Stimulated activated CD8-positive, alpha-beta memory T cell treated with anti-CD3 and anti-CD28 coated beads, Interleukin-4, amount 100 ng/mL, for 24 hours (primary cell): Measurements from ENCODE around the gene CRIP1.

Source experiments
- DNase-seq: peaks from one replicate; pipeline ENCODE4 v3.0.0-alpha.2; 2020; ENCODE audit warnings: low read depth

CRIP1 gene

DNA sequence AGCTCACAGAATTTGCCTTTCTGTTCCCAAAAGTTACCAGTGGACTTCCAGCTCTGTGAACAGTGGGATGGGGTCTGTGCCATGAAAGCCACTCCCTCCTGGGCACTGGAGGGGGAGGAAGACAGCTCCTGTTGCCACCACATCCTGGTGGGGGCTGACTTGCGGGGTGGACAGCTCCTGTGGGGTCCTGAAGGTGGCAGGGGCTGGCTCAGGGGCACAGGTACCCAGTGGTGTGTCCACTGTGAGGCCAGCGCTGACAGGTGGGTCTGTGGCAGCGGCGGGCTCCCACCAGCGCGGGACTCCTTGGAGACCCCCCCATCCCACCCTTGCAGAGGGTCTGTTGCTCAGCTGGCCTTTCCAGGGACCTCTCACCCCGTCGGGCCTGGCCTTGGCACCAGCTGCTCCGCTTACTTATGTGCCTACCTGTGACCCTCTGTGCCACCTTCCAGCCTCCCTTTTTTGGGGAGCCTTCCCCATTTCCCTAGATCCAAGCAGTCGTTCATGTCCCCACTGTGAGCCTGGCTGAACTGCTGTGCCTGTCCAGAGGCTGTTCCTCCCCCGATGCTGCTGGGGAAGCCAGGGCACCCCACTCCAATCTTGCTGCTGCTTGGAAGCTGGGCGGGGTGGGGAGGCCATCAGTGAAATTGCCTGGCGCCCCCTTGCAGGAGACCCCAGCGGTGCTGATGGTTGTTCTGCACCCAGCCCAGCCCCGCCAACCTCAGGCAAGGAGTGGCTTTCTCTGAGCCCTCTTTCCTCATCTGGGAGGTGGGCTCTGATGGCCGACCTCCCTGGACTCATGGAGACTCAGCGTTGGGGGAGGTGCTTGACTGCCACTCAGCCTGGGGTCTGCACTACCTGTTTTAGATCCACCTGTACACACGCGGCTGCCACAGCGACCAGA, 6.5 kb downstream of the CRIP1 start:
- DNase-seq = no peak

DNA sequence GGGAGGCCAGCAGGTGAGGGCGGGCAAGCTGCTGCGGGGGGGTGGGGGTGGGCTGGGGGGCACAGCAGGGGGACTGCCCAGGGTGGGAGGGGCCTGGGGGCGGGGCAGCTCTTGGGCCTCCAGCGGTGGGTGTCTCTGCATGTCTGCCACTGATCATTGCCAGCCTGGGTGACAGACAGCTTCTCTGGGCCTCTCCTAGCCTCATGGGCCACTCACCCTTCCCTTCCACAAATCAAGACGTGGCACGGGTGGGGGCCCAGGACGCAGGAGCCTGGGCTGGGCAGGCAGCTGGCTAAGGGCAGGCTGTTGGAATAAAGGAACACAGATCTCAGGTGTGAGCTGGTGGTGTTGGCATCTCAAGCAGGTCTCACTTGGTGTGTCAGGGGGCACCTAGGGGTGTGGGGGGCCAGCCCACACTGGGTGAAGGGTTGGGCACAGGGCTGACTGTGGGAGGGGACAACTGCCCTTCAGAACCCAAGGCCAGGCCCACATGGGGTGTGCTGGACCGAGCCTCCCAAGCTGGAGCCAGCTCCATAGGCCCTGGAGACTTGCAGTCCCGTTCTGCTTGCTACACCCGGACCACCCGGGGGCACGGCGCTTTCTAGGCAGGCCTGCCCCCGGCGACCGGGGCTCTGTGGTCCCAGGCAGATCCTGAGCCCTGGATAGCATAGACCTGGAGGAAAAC, 7.4 kb downstream of the CRIP1 start:
- no peak for DNase-seq

DNA sequence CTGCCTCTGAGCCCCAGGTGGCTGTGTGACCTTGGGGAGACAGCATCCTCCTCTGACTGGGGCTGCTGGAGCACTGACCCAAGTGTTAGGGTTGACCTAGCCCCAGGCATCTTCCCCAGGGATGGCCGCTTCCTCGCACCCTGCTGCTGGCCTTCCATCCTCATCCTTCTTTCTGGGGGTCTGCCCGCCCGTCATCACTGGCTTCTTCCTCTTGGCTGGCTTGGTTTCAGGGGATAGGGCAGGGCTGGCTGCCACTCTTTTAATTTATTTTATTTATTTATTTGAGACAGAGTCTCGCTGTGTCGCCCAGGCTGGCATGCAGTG, 7.9 kb downstream of the CRIP1 start:
- no peak for DNase-seq

DNA sequence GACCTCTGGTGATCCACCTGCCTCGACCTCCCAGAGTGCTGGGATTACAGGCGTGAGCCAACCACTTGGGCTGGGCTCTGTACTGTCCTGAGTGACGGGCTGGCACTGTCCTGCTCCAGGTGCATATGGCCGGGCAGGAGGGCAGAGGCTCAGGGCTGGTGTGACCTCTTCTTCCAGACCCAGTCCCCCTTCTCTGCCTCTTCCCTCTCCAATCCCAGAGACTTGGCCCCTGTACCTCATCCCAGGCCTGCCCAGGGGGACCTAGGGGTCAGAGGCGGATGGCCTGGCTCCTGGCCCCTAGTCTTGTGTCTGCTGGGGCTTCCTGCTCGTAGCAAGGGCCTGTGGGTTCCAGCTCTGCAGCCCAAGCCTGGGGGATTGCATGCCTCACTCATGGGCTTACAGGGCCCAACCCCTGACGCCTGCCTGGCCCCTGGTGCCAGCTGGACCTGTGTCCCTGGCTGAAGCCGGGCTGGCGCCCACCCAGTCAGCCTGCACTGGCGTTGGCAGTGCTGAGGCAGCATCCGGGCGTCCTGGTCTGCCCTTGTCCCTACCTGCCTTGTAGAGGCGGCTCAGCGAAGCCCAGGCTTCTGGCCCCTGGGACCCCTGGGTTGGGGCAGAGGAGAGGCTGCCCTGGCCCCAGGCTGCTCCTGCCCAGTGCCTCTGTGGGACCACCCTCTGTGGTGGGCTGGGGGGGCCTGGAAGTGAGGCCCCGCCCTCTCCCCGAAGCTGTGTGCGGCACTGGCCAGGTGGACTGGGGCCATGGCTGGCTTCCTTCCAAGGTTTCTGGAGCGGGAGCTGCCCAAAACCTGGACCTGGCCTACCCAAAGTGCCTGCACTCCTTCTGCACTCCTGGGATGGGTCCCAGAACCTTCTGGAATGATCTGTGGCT, 8.7 kb downstream of the CRIP1 start:
- no peak for DNase-seq

DNA sequence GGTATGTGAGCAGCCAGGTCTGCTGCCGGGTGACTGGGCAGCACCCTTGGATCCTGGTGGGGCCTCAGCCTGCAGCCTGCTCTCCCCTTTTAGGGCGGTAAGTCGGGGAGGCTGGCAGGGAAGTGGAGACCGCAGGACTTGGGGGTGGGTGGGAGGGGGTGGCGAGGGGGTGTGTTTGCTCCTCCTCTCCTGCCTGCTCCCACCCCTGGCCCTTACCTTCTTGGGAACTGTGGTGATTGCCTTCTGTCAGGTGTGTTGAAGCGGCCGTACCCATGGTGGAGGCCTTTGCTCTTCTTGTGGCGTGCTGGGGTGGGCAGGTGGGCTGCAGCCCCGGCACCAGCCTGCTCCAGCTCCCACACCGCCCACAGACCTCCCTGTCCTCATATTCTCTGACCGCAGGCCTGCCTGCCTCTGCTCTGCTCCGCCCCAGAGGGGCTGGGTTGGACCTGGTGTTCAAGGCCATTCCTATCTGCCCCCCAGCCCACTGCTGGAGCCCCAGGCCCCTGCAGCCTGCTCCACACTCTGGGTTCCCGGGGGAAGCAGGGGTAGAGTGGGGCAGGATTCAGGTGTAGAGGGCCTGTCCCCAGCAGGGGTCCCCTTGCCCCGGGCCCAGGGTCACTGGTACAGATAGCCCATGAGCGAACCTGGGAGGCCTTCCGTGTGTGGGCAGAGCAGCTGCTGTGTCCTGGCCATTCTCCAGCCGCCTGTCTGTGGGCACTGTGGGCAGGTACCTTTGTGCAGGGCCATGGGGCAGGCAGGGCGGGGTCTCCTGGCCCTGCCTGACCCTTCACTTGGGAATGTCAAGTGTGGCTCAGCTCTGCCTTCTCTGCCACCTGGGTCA, 9.5 kb downstream of the CRIP1 start:
- no peak for DNase-seq

DNA sequence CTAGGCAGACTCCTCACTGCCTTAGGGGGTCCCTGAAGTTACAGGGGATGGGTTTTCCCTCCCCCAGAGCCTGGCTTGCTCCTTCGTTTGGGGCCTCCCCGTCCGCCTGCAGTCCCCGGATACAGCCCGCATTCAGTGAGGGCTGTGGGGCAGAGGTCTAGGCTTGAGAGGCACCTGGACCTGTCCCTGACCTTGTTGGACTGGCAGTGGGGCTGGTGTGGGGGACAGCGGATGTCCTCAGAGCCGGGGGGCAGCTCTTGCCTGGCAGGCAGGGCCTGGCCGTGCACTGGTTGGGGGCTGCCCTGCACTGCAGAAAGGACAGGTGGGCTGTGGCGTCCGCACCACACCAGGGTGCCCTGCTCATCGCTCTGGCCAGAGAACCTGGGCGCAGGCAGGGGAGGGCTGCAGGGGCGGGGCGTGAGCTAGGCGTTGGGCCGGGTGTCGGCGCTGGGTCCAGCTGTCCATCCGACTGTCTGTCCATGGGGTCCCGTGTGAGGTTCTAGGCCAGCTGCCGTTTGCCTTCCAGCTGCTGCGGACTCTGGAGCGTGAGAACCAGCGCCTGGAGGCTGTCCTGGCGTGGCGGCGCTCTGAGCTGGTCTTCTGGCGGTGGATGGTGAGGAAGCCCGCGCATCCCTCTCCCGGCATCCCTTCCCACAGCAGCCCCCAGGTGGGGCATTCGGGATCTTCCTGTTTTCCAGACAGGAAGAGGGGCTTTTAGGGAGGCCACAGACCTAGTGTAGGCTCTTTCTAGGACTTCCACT, 10.3 kb downstream of the CRIP1 start:
- DNase-seq = no peak

DNA sequence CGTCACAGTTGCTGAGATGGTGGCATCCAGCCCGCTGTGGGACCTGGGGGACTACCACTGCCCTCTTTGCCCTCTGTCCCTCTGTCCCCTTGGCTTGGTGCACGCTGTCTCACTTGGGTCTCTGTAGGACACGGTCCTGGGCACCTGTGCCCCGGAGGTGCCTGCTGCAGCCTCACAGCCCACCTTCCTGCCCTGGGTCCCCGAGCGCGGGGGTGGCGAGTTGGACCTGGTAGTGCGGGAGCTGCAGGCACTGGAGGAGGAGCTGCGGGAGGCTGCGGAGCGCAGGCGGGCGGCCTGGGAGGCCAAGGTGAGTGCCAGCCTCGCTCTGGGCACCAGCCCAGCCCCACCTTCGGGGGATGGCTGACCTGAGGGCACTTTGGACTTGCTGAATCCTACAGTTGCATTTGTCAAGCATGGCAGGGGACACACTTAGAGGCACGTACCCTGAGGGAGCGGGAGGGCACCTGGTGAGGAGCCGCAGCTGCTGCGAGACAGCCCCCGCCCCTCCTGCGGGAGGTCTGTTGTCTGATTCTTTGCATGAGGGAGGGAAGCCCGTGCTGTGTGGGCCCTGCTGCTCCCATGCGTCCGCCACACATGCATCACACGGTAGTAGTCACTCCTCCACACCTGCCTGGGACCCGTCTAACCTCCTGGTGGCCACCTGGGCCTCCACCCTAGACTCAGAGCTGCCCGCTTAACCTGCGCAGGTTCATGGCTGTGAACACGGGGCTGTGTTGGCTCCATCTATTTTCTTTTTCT, 11.2 kb downstream of the CRIP1 start:
- no peak for DNase-seq

DNA sequence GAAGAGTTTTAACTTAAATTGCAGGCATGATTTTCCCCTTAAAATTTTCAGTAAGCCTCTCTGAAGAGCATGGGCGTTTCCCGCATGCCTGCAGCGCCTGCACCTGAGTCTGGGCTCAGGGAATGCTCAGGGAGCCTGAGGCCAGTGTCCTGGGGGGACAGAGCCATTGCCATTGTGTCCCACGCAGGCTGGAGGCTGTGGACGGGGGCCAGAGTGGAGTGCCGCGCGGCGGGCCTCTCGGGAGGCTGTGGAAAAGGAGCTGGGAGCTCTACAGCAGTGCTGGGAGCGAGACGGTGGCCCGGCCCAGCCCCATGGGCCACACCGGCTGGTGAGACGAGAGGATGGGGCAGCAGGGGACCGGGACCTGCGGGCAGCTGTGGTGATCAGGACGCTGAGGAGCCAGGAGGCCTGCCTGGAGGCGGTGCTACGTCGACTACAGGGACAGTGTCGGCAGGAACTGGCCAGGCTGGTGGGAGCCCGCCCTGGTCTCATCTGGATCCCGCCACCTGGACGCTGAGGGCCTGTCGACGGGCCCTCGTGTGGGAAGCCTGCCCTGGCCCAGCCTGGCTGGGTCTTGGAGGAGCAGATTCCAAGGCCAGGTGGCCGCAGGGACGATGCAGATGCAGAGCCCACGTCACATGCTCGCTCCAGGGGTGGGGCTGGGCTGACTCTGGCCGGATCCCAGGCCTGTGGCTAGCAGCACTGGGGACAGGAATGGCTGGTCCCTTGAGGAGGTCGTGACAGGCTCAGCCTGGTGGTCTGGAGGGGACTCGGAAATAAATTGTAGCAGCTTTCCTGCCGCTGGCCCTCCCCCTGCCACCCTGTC, 12.0 kb downstream of the CRIP1 start:
- no peak for DNase-seq

DNA sequence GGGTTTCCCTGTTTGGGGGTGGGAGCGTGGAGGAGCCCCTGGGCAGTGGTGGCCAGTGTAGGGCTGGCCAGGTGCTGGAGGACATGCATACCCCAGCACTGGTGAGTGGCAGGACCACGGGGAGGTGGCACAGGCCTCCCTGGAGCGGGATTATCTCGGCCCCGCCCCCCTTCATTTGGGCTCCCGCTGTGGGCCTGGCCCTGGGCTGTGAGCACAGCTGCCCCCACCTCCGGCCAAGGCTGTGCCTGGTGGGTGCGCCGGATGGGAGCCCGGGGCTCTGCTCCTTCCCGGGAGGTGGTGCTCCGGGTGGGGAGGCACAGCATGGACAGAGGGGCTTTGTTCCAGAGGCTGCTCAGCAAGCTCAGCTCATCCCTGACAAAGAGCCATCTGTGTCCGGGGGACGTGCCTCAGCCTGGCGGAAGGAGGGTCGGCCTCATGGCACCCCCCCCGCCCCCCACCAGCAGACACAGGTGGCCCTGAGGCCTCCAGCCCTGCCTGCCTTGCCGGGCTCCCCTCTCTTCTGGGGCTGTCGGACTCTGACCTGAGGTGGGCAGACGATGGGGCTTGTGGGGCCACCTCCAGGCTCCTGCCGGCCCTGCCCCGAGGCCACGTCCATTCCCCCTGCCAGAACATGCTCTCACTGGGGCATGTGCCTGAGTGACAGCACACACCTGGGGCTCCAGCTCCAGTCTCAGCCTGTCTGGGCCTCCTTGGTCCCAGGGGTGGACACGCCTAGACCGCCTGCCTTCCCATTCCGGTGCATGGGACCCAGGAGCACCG, 12.8 kb downstream of the CRIP1 start:
- DNase-seq = no peak

DNA sequence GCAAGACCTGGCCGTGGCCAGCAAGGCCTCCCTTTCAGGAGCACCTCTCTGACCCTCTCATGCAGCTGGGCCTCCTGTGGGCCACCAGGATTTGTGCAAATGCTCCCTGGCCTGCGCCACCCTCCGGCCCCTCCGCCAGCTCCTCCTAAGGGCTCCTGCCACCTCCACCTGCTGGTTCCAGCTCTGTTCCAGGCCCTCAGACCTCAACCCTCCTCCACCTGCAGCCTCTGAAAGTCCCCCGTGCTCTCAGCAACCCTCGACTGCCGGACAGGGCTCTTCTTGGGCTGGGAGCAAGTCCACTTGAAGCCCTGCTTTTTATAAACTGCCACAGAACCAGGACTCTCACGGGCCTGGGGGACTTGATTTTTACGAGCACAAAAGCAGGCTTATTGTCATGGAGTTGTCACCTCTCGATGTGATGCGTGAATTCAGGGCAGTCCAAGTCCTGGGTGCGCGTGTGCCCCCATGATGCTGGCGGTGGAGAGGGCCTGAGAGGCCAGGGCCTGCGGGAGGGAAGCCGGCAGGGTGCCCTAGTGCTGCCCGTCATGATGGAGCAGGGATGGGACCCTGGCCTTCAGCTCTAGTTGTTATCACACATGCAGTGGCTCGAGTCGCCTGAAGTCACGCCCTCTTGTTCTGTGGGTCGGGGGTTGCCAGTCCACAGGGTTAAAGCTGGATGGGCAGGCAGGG, 13.5 kb downstream of the CRIP1 start:
- DNase-seq = no peak

DNA sequence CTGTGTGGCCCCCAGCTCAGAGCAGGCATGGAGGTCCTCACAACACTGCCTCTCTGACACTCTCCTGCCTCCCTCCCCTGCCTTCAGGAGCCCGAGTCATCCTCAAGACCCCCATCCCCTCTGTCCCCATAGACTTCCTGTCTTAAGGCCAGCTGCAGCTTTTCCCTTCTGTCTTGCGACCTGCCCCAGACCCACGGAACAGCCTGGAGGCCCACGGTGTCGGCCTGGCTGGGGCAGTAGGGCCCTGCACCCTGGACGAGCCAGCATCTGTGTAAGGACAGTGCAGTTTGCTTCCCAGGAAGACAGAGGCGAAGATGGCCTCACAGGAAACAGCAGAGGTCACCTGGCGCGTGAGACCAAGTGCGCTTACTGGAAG, 14.0 kb downstream of the CRIP1 start:
- DNase-seq = no peak

DNA sequence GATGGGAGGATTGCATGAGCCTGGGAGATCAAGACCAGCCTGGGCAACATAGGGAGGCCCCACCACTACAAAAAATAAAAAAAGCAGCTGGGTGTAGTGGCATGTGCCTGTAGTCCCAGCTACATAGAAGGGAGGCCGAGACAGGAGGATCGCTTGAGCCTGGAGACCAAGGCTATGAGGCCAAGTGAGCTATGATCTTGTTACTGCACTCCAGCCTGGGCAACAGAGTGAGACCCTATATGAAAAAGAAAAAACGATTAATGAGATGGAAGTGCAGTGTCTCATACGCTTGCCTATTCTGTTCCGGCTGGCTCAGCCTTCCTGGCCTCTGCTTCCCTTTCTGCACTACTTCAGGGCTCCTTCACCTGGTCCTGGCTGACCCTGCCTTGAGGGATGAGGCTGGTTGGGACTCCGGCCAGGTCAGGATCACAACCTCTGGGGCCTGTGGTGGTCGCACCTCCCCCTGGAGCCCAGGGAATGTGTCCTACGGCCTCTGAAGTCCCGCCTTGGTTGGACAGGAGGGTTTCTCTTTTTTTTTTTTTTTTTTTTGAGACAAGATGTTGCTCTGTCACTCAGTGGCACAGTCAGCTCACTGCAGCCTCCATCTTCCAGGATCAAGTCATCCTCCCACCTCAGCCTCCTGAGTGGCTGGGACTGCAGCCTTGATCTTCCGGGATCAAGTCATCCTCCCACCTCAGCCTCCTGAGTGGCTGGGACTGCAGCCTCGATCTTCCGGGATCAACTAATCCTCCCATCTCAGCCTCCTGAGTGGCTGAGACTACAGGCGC, 15.0 kb downstream of the CRIP1 start:
- DNase-seq = no peak

DNA sequence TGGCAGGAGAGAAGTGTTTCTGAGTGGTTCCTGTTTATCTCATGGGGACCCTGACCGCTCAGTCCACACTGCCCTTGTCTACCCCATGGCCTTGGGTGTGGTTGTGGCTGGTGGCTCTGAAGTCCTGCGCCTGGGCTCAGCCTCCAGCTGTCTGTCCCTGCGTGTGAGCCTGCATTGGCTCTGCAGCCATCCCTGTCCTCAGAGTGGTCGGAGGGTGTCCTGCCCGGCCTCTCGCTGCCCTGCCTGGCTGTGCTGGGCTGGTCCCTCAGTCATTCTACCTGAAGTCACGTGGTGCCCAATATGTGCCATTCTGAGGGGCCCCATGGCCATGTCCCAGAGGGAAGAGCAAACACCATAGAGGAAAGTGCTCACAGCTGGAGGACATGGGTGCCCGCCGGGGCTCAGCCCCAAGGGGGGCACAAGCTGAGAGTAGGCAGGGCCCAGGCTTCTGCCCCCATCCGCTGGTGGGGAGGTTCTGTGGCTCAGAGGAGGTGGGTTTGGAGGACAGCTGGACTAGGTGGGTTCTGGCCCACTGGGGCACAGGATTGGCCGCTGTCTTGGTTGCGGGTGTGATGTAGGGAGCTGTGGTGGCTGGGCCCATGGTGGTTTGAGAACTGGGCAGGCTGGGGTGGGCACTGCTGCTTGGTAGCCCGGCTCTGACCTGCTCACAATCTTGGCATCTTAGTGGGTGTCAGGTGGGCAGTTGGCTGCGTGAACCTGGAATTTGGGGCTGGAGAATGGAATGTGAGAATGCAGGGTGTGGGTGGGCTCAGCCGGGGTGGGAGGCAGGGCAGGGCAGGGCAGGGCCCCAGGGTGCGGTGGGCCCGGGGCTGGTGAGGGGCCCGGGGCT, 16.0 kb downstream of the CRIP1 start:
- DNase-seq = no peak

DNA sequence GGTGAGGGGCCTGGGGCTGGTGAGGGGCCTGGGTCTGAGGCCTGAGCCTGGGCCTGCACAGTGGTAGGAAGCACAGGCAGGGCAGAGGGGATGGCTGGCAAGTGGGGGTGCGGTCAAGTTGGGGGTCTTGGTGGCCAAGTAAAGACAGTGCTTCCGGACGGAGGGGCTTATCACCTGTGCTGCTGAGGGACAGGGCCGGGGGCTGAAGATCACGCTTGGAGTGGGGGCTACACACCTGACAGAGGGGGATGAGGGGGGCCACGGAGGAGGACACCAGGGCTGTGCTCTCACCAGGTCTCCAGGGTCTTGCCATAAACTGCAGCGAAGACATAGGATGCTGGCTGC, 16.6 kb downstream of the CRIP1 start:
- no peak for DNase-seq

DNA sequence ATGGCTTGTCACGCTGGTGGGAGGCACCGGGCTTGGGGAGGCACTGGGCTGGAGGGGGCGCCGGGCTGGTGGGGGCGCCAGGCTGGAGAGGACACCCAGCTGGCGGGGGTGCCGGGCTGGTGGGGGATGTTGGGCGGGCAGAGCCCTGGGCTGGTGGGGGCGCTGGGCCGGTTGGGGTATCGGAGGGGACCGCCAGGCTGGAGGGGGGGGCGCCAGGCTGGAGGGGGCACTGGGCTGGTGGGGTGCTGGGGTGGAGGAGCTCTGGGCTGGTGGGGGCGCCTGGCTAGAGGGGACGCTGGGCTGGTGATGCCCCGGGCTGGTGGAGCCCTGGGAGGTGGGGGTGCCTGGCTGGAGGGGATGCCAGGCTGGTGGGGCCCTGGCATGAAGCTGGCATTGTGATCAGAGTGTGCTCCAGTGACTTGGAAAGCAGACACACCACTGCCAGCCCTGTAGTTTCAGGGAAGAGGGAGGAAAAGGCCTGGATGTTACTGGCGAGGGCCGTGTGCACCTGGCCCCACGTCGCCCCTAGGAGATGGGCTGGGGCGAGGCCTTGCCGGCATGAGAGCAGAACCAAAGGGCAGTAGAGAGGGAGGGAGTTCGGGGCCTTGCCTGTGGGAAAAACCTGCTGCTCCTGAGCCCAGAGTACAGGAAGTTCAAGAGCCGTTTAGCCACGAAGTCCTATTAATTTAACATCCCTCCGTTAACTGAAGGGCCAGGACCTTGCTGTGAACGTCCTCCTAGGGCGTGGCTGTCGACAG, 17.4 kb downstream of the CRIP1 start:
- DNase-seq = no peak

DNA sequence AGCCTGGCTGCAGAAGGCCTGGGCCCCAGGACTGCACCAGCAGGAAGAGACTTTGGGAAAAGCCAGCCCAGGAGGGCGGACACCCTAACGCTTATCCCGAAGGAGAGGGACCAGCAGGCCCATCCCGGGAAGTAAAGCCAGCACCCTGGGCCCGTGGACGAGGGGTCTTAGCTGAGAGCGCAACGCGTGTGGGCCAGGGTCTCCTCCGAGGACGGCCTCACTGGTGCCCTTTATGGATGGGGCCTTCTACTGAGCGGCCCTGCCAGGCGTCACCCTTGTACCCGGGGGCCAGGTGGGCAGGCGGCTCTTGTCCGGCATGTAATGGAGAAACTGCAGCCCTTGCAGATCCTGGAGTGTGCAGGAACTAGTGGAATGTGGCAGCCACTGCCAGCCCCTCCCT, 18.4 kb downstream of the CRIP1 start:
- DNase-seq = no peak
